ENCODE results near the gene GPR82.

GPR82 gene

DNA sequence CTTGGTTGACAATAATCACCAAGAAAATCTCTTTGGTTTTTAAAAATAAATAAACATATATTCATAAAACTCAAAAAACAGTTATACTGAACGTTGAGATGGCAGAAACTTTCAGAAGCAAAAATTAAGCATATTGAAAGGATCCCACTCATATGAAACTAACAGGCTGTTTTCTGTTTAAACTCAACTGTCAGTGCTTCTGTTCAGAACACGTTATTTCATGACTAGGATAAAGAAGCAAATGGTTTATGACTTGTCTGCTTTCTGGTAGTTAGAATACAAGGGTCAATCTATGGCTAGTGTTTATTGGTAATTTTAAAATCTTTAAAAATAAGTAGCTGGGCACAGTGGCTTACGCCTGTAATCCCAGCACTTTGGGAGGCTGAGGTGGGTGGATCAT lies 4.1 kb downstream of the GPR82 start:
- TF ChIP-seq, protein P1, sequence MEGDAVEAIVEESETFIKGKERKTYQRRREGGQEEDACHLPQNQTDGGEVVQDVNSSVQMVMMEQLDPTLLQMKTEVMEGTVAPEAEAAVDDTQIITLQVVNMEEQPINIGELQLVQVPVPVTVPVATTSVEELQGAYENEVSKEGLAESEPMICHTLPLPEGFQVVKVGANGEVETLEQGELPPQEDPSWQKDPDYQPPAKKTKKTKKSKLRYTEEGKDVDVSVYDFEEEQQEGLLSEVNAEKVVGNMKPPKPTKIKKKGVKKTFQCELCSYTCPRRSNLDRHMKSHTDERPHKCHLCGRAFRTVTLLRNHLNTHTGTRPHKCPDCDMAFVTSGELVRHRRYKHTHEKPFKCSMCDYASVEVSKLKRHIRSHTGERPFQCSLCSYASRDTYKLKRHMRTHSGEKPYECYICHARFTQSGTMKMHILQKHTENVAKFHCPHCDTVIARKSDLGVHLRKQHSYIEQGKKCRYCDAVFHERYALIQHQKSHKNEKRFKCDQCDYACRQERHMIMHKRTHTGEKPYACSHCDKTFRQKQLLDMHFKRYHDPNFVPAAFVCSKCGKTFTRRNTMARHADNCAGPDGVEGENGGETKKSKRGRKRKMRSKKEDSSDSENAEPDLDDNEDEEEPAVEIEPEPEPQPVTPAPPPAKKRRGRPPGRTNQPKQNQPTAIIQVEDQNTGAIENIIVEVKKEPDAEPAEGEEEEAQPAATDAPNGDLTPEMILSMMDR (conservative IDR thresholded peaks at IDR 0.05; ENCODE audit: low read depth, low read length), result no peak
- Histone ChIP-seq H3K27ac (no peak overlapping the region), H3K36me3 (ENCODE audit: insufficient read depth) (no peaks in the 10 kb centered on the region), H3K27me3 (ENCODE audit: insufficient read depth, low read depth) (no peaks in the 10 kb centered on the region), H3K4me1 (ENCODE audit: low read depth, poor library complexity, severe bottlenecking) (no peaks in the 10 kb centered on the region), H3K9ac (no peak overlapping the region), H3K4me2 (no peak overlapping the region), H4K20me1 (ENCODE audit: insufficient read depth) (no peaks in the 10 kb centered on the region), H3K79me2 (ENCODE audit: insufficient read depth, low read depth) (no peaks in the 10 kb centered on the region), H3K4me3 (IDR thresholded peaks at IDR 0.05; ENCODE audit: insufficient read depth, low read depth, low read length) (no peak overlapping the region), H2AFZ (ENCODE audit: low read depth) (no peak overlapping the region)

DNA sequence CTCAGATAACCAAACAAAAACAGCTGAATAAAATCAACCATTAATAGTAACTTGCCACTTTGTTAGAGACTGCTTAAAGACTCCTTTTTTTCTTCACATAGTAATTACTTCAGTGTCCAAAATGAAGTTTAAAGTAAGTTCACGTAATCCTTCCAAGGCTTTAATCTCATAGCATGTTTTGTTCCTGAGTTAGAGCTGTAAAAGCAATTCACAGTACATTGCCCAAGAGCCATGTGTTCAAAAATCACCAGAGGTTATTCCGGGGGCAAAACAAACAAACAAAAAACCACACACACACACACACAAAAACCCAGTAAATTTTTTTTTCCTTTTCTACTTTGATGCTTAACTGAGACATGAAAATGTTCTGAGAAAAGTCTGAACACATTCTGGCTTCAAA lies 6.1 kb downstream of the GPR82 start:
- H3K9ac ChIP-seq, result no peak overlapping the region
- H2AFZ ChIP-seq (ENCODE audit: low read depth), result no peak overlapping the region
- H3K4me1 ChIP-seq (ENCODE audit: low read depth, poor library complexity, severe bottlenecking), result peaks cover 15% of the 10 kb centered on the region
- H3K27me3 ChIP-seq (ENCODE audit: insufficient read depth, low read depth), result no peaks in the 10 kb centered on the region
- no peak overlapping the region for H3K4me3 ChIP-seq (IDR thresholded peaks at IDR 0.05; ENCODE audit: insufficient read depth, low read depth, low read length)
- no peak overlapping the region for H3K27ac ChIP-seq
- H3K4me2 ChIP-seq, result no peak overlapping the region
- no peaks in the 10 kb centered on the region for H3K79me2 ChIP-seq (ENCODE audit: insufficient read depth, low read depth)
- no peaks in the 10 kb centered on the region for H3K36me3 ChIP-seq (ENCODE audit: insufficient read depth)
- TF ChIP-seq, protein P1 (conservative IDR thresholded peaks at IDR 0.05; ENCODE audit: low read depth, low read length), result no peak
- no peaks in the 10 kb centered on the region for H4K20me1 ChIP-seq (ENCODE audit: insufficient read depth)

DNA sequence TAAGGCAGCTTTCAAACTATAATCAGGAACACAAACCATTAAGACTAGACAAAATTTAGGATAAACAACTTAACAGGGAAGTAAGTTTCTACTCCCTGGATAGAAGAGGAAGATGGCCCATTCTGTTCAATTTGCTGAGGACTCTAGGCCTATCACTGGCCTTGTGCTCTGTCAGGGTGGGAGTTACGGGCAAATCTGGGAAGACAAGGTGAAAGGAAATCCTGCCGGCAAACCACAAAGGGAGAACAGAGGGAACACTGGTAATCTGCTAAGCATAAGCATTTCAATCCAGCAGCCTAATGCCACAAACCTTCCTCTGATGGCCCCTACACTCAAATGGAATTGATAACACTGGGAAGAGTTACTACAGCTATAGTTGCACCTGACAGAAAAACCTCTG lies 8.3 kb downstream of the GPR82 start:
- no peak overlapping the region for H3K27ac ChIP-seq
- H3K79me2 ChIP-seq (ENCODE audit: insufficient read depth, low read depth), result no peaks in the 10 kb centered on the region
- H3K9ac ChIP-seq, result no peak overlapping the region
- no peak overlapping the region for H3K4me3 ChIP-seq (IDR thresholded peaks at IDR 0.05; ENCODE audit: insufficient read depth, low read depth, low read length)
- H2AFZ ChIP-seq (ENCODE audit: low read depth), result no peak overlapping the region
- no peaks in the 10 kb centered on the region for H3K27me3 ChIP-seq (ENCODE audit: insufficient read depth, low read depth)
- H3K36me3 ChIP-seq (ENCODE audit: insufficient read depth), result no peaks in the 10 kb centered on the region
- H3K4me2 ChIP-seq, result no peak overlapping the region
- no peaks in the 10 kb centered on the region for H4K20me1 ChIP-seq (ENCODE audit: insufficient read depth)
- peaks cover 20% of the 10 kb centered on the region for H3K4me1 ChIP-seq (ENCODE audit: low read depth, poor library complexity, severe bottlenecking)
- TF ChIP-seq, protein P1 (conservative IDR thresholded peaks at IDR 0.05; ENCODE audit: low read depth, low read length), result no peak

DNA sequence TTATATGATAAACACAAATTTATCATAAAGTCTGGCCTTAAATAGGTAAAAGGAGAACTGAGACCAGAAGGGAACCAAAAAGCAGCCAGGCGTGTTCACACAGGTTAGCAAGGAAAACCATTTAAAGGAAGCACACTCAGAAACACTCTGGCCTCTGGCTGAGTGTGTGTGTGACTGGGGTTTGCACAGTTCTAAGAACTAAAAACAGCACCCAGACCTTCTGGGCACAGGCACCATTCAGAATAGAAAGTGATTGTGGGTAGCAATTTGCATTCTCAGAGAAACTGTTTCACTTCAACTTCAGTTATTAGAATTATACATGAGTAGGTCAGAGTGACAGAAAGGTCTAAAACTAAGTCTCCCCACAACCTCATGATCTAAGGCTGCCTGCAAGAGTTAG lies 10.0 kb downstream of the GPR82 start:
- Histone ChIP-seq H3K27ac (peak overlapping the region; percentile 20; the same call in 1 of the 2 replicates), H3K4me1 (ENCODE audit: low read depth, poor library complexity, severe bottlenecking) (peaks cover 20% of the 10 kb centered on the region), H3K36me3 (ENCODE audit: insufficient read depth) (no peaks in the 10 kb centered on the region), H3K4me3 (IDR thresholded peaks at IDR 0.05; ENCODE audit: insufficient read depth, low read depth, low read length) (no peak overlapping the region), H3K9ac (no peak overlapping the region), H3K79me2 (ENCODE audit: insufficient read depth, low read depth) (no peaks in the 10 kb centered on the region), H2AFZ (ENCODE audit: low read depth) (no peak overlapping the region), H3K4me2 (peak overlapping the region; percentile 17; the same call in 1 of the 2 replicates), H4K20me1 (ENCODE audit: insufficient read depth) (no peaks in the 10 kb centered on the region), H3K27me3 (ENCODE audit: insufficient read depth, low read depth) (no peaks in the 10 kb centered on the region)
- TF ChIP-seq, protein P1 (conservative IDR thresholded peaks at IDR 0.05; ENCODE audit: low read depth, low read length), result no peak
